Activated CD8-positive, alpha-beta T cell treated with anti-CD3 and anti-CD28 coated beads for 36 hours (primary cell): Measurements from ENCODE around the gene CALCOCO1. TPM values are rescaled to one million over a fixed set of nuclear protein-coding genes. Genes with fewer than 3 reads are reported as not detected.

Source experiments
- ATAC-seq: fragments of 200-7000 bp; cut with Tn5 transposase; one replicate; pipeline ENCODE4 v1.10.0; 2021; ENCODE audit warnings: mild to moderate bottlenecking, moderate library complexity
- CTCF ChIA-PET: fragments of 350-600 bp; sonication (Branson Sonifier 250); formaldehyde crosslinking; loops from one replicate; lab custom pipeline; 2021; ENCODE audit warnings: antibody characterized with exemption; lab: Charles Lee
- POLR2A ChIA-PET: fragments of 350-600 bp; sonication (Branson Sonifier 250); formaldehyde crosslinking; loops from one replicate; lab custom pipeline; 2021; ENCODE audit warnings: antibody characterized with exemption; lab: Charles Lee
- DNase-seq: peaks from one replicate; pipeline ENCODE4 v3.0.0-alpha.2; 2020
- H3K27ac Mint-ChIP-seq: one replicate; pipeline ENCODE4 v1.8.0; 2021; ENCODE audit warnings: mild to moderate bottlenecking, mixed read lengths
- H3K27me3 Mint-ChIP-seq: one replicate; pipeline ENCODE4 v1.8.0; 2021; ENCODE audit warnings: mixed read lengths
- H3K36me3 Mint-ChIP-seq: one replicate; pipeline ENCODE4 v1.8.0; 2021; ENCODE audit warnings: low read depth, mixed read lengths
- H3K4me1 Mint-ChIP-seq: one replicate; pipeline ENCODE4 v1.8.0; 2021; ENCODE audit warnings: low read depth, mixed read lengths
- H3K4me3 Mint-ChIP-seq: one replicate; pipeline ENCODE4 v1.8.0; 2021; ENCODE audit warnings: mild to moderate bottlenecking, moderate library complexity, mixed read lengths
- H3K9me3 Mint-ChIP-seq: one replicate; pipeline ENCODE4 v1.8.0; 2021; ENCODE audit warnings: mixed read lengths
- intact Hi-C: fragments of 100-400 bp; cut with micrococcal nuclease; formaldehyde crosslinking; loops from one replicate; pipeline ENCODE4 v1.10.0; 2022
- total RNA-seq, 2 experiments: library from RNA; stranded (reverse); gene quantifications; one replicate each; pipeline ENCODE4 v1.2.3, GENCODE V29; 2021
- TF ChIP-seq, protein P1 (sequence below): fragments of 200-600 bp; IDR thresholded peaks from one replicate; pipeline ENCODE4 v1.8.0; 2022; ENCODE audit warnings: antibody characterized with exemption, mild to moderate bottlenecking

The CALCOCO1 gene
- total RNA-seq, 2 experiments from 2014 or later, result 15.5 to 16.2 TPM

DNA sequence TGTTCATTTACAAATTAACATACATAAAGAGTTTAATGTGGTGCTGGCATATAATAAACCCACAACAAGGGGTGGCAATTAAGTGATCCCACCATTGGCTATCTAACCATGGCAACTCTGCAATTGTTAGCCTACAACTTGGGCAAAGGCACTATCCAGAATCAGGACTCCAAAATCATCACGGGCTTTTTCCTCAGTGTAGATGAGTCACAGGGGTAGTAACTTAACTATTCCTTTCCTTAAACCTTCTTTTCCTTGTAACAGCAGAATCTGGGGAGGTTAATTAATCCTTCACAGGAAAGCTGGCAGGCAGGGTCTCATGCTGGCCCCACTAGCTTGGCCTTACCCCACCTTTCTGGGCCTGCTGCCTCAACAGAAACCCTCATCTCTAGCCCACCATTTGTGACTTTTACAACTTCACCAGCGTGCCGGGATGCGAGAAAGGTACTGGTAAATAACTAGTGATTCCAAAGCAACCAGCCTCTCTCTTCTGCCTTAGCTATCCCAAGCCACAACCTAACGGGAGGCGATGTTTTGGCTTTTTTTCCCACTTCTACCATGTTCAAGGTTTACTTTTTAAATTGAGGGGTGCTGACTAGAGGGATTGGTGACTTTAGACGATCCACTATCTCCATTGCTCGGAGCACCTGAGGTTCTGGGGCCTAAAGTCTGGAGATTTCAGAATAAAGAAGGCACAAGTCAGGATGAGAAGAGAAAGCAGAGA, 52.1 kb downstream of the CALCOCO1 start:
- CTCF ChIA-PET, result interaction anchor here (0.6 to 6.4 kb wide), 38 partner anchors 9 to 354 kb away, joined by 3 to 96 read pairs (median 4); partner anchors contain the start of genes AAAS, ATF7 and TARBP2
- POLR2A ChIA-PET, result interaction anchor here (0.6 to 3.7 kb wide), 18 partner anchors 11 to 205 kb away, joined by 3 to 19 read pairs (median 4); partner anchors contain the start of genes ATF7 and TARBP2
- ATAC-seq, result no peak
- no peak for DNase-seq
- peaks cover 19% of the 10 kb centered on the region for H3K27me3 Mint-ChIP-seq
- intact Hi-C loops, result no loop called here
- peak overlapping the region; percentile 96 for H3K27ac Mint-ChIP-seq
- H3K4me1 Mint-ChIP-seq, result peaks cover 35% of the 10 kb centered on the region
- H3K9me3 Mint-ChIP-seq, result no peaks in the 10 kb centered on the region
- H3K36me3 Mint-ChIP-seq, result peaks cover 36% of the 10 kb centered on the region
- peak overlapping the region; percentile 95 for H3K4me3 Mint-ChIP-seq
- TF ChIP-seq, protein P1, sequence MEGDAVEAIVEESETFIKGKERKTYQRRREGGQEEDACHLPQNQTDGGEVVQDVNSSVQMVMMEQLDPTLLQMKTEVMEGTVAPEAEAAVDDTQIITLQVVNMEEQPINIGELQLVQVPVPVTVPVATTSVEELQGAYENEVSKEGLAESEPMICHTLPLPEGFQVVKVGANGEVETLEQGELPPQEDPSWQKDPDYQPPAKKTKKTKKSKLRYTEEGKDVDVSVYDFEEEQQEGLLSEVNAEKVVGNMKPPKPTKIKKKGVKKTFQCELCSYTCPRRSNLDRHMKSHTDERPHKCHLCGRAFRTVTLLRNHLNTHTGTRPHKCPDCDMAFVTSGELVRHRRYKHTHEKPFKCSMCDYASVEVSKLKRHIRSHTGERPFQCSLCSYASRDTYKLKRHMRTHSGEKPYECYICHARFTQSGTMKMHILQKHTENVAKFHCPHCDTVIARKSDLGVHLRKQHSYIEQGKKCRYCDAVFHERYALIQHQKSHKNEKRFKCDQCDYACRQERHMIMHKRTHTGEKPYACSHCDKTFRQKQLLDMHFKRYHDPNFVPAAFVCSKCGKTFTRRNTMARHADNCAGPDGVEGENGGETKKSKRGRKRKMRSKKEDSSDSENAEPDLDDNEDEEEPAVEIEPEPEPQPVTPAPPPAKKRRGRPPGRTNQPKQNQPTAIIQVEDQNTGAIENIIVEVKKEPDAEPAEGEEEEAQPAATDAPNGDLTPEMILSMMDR, result no peak

DNA sequence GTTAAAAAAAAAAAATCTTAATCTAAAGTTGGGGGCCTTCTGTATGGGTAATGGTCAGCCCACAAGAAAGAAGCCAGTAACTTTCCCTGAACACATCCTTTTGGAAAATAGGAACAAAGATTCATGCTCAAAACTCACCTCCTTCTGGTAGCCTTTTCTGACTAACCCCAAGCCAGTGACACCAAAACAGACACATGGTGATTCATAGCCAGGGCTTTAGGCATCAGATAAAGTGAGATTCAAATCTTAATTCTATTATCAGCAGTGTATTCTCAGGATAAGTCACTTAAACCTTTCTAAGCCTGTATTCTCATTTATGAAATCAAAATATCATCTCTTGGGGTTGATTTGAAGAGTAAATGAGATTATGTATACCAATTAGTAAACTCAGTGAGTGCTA, 56.3 kb downstream of the CALCOCO1 start:
- intact Hi-C loops, result no loop called here
- peaks cover 34% of the 10 kb centered on the region for H3K4me1 Mint-ChIP-seq
- ChIA-PET CTCF (interaction anchor here (1.1 to 4.6 kb wide), 3 partner anchors 75 to 128 kb away, joined by 3 to 23 read pairs (median 4); no protein-coding TSS in a partner anchor), POLR2A (interaction anchor here (1.1 kb wide), 1 partner anchor 8 kb away, joined by 3 read pairs; no protein-coding TSS in a partner anchor)
- no peak overlapping the region for H3K27ac Mint-ChIP-seq
- no peak for DNase-seq
- no peaks in the 10 kb centered on the region for H3K9me3 Mint-ChIP-seq
- TF ChIP-seq, protein P1, result no peak
- H3K36me3 Mint-ChIP-seq, result peaks cover 57% of the 10 kb centered on the region
- no peaks in the 10 kb centered on the region for H3K27me3 Mint-ChIP-seq
- ATAC-seq, result no peak
- no peak overlapping the region for H3K4me3 Mint-ChIP-seq

DNA sequence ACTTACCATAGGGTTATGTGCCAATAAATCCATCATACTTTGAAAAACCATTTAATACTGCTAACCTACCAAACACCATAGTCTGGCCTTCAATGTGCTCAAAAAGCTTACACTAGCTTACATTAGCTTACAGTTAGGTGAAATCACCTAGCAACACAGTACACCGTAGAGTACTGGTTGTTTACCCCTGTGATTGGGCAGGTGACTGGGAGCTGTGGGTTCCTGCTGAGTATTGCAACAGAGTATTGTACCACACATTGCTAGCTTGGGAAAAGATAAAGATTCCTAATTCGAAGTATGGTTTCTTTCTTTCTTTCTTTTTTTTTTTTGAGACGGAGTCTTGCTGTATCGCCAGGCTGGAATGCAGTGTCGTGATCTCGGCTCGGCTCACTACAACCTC, 56.9 kb downstream of the CALCOCO1 start:
- peaks cover 34% of the 10 kb centered on the region for H3K4me1 Mint-ChIP-seq
- H3K9me3 Mint-ChIP-seq, result no peaks in the 10 kb centered on the region
- TF ChIP-seq, protein P1, result no peak
- ATAC-seq (no peak), DNase-seq (no peak)
- peak overlapping the region; percentile 42 for H3K27ac Mint-ChIP-seq
- intact Hi-C loops, result no loop called here
- H3K4me3 Mint-ChIP-seq, result no peak overlapping the region
- ChIA-PET POLR2A (interaction anchor here (1.1 to 1.6 kb wide), 2 partner anchors 9 to 127 kb away, joined by 3 read pairs; no protein-coding TSS in a partner anchor), CTCF (interaction anchor here (1.1 to 4.6 kb wide), 3 partner anchors 76 to 128 kb away, joined by 3 to 23 read pairs (median 4); no protein-coding TSS in a partner anchor)
- peaks cover 64% of the 10 kb centered on the region for H3K36me3 Mint-ChIP-seq
- no peaks in the 10 kb centered on the region for H3K27me3 Mint-ChIP-seq

DNA sequence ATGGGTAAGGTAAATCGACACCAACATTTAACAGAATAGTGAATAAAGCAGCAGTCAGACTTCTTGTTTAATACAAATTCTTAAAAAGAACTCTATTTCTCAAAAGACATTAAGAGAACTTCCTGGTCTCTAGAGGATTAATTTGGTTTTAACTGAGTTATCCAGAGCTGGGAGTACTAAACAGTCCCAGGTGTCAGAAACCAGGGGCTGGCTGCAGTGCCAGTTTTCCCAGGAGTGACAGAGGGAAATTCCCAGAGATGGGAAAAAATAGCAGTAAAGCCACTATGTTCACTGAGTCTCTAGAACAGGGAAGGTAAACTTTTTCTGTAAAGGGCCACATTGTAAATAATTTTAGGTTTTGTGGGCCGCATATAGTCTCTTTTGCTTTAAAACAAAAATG, 60.2 kb downstream of the CALCOCO1 start:
- intact Hi-C loops, result no loop called here
- Mint-ChIP-seq H3K27ac (peak overlapping the region; percentile 73), H3K27me3 (no peaks in the 10 kb centered on the region), H3K9me3 (no peaks in the 10 kb centered on the region), H3K4me1 (peaks cover 12% of the 10 kb centered on the region), H3K4me3 (no peak overlapping the region), H3K36me3 (peaks cover 64% of the 10 kb centered on the region)
- POLR2A ChIA-PET, result interaction anchor here (0.7 to 1.3 kb wide), 2 partner anchors 10 to 25 kb away, joined by 3 read pairs; no protein-coding TSS in a partner anchor
- ATAC-seq (no peak), DNase-seq (no peak)
- CTCF ChIA-PET, result interaction anchor here (1.0 to 3.0 kb wide), 3 partner anchors 8 to 124 kb away, joined by 3 to 7 read pairs (median 5); partner anchors contain the start of gene ATP5MC2
- TF ChIP-seq, protein P1, result no peak
